ENCODE data around the gene CSH2. TPM values are rescaled to one million over a fixed set of nuclear protein-coding genes. Genes with fewer than 3 reads are reported as not detected.
"Not testable (repeated sequence)": the region's sequence is repeated elsewhere in the genome, so short reads cannot be mapped to it uniquely, and the experiment has no call there.

The CSH2 gene
- total and polyA plus RNA-seq, 2 of the 13 experiments (the other 11 are each of a cell fraction or from before 2014, with no cell fraction given): not detected

DNA sequence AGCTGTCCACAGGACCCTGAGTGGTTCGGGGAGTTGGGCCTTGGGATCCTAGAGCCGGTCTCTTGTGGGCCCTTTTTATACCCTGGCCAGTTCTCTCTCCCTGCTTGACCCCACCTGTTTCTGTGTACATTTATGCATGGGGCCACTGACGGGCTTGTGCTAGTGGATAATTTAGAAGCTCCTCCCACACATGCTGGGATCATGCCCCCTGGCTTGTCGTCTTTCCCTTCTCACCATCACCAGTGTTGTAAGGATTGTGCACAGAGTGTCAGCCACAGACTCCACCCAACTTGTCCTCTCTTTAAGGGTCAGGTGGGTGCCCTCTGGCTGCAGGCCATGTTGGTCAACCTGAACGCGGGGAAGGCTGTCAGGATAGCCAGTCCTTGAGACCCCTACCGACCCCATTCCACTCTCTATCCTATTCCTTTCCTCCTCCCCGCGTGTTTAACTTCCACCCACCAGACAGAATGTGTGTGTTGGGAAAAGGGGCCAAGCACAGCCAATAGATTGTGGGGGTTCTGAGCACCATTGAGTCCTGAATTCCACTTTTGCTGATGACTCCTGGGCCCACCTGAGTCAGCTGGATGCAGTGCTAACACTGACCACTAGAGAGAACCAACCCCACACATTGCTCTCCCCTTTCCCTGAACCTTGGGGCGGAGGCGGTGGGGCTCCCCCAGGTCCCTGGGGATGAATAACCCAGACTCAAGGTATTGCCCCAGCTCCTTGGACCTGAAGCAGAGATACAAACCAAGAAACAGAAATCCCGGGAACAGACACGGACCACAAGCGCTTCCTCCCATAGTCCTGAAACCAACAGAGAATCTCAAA, 23.3 kb upstream of the CSH2 start, which contains the start of gene CSH1:
CSH1 (minus strand) TSS at position 51 of the 831 bp plus-strand sequence. CDS start 63 bp downstream, outside the sequence.
- WGBS (ENCODE audit: low lambda C conversion rate): 43% methylated on average over 9 of the region's 14 CpGs
- H3K79me2 ChIP-seq (ENCODE audit: insufficient read depth, low read length); H3K4me2 ChIP-seq (ENCODE audit: low read depth, low read length); H3K27ac ChIP-seq (ENCODE audit: extremely low read length, insufficient read depth, low read length); FAIRE-seq; in situ Hi-C loops (cut with HindIII; ENCODE audit: extremely low pct_ligation_motif_present, low pct_unique_long_range_greater_than_20kb); H3K9ac ChIP-seq (ENCODE audit: insufficient read depth, low read depth, low read length); H2AFZ ChIP-seq (ENCODE audit: low read length); H3K4me1 ChIP-seq (ENCODE audit: insufficient read depth, low read length); DNase-seq (ENCODE audit: low spot score); H3K27me3 ChIP-seq (ENCODE audit: control insufficient read depth in 1 of 2, insufficient read depth in 2 of 2, low read length in 2 of 2); H3K4me3 ChIP-seq (replicated peaks in 1 of 3; ENCODE audit: insufficient read depth in 1 of 3, low read depth in 2 of 3, low read length in 3 of 3); BruUV-seq (replicated peaks); POLR2A ChIA-PET; H3K9me3 ChIP-seq (ENCODE audit: low read length); H4K20me1 ChIP-seq (ENCODE audit: insufficient read depth, low read length); CTCF ChIA-PET (ENCODE audit: low intra/inter-chr PET ratio, low total read pairs); H3K36me3 ChIP-seq (replicated peaks in 1 of 2; ENCODE audit: control insufficient read depth in 1 of 2, insufficient read depth in 2 of 2, low read length in 2 of 2); intact Hi-C loops (cut with micrococcal nuclease; ENCODE audit: unreplicated experiment): not testable (repeated sequence)
- ATAC-seq: peak; percentile 76

- H4K20me1 ChIP-seq (ENCODE audit: insufficient read depth, low read length); DNase-seq (ENCODE audit: low spot score); H3K4me2 ChIP-seq (ENCODE audit: low read depth, low read length); BruUV-seq (replicated peaks); H2AFZ ChIP-seq (ENCODE audit: low read length); H3K4me1 ChIP-seq (ENCODE audit: insufficient read depth, low read length); H3K27me3 ChIP-seq (ENCODE audit: control insufficient read depth in 1 of 2, insufficient read depth in 2 of 2, low read length in 2 of 2); POLR2A ChIA-PET; intact Hi-C loops (cut with micrococcal nuclease; ENCODE audit: unreplicated experiment); H3K79me2 ChIP-seq (ENCODE audit: insufficient read depth, low read length); in situ Hi-C loops (cut with HindIII; ENCODE audit: extremely low pct_ligation_motif_present, low pct_unique_long_range_greater_than_20kb); ATAC-seq; H3K4me3 ChIP-seq (replicated peaks in 1 of 3; ENCODE audit: insufficient read depth in 1 of 3, low read depth in 2 of 3, low read length in 3 of 3); H3K36me3 ChIP-seq (replicated peaks in 1 of 2; ENCODE audit: control insufficient read depth in 1 of 2, insufficient read depth in 2 of 2, low read length in 2 of 2); H3K9me3 ChIP-seq (ENCODE audit: low read length); H3K9ac ChIP-seq (ENCODE audit: insufficient read depth, low read depth, low read length); CTCF ChIA-PET (ENCODE audit: low intra/inter-chr PET ratio, low total read pairs); FAIRE-seq; H3K27ac ChIP-seq (ENCODE audit: extremely low read length, insufficient read depth, low read length): not testable (repeated sequence)
- 56% methylated on average over 3 of the region's 10 CpGs for WGBS (ENCODE audit: low lambda C conversion rate)
Measured at GRCh38 chr17:63894821-63895220, 21.3 kb upstream of the CSH2 start.

DNA sequence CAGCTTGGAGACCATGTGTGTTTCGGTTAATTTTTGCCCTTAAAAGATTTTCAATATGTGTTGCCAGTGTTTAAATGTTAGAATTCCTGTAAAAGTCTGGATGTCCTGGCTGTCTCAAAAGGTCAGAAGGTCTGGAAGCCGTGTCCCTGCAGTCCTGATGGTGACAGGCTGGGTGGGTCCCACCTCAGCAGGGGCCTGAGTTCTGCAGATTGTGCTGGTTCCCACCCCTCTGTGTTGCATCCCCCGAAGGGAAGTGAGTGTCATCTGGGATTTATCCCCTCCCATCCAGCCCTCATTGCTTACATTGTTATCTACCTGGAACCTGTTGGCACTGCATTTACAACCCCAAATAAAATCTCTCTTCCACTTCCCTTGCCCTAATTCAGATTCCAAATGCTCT, 20.5 kb upstream of the CSH2 start:
- H2AFZ ChIP-seq (ENCODE audit: low read length); in situ Hi-C loops (cut with HindIII; ENCODE audit: extremely low pct_ligation_motif_present, low pct_unique_long_range_greater_than_20kb); H3K9ac ChIP-seq (ENCODE audit: insufficient read depth, low read depth, low read length); CTCF ChIA-PET (ENCODE audit: low intra/inter-chr PET ratio, low total read pairs); H3K27ac ChIP-seq (ENCODE audit: extremely low read length, insufficient read depth, low read length); H3K9me3 ChIP-seq (ENCODE audit: low read length); FAIRE-seq; H3K36me3 ChIP-seq (replicated peaks in 1 of 2; ENCODE audit: control insufficient read depth in 1 of 2, insufficient read depth in 2 of 2, low read length in 2 of 2); H4K20me1 ChIP-seq (ENCODE audit: insufficient read depth, low read length); H3K4me3 ChIP-seq (replicated peaks in 1 of 3; ENCODE audit: insufficient read depth in 1 of 3, low read depth in 2 of 3, low read length in 3 of 3); H3K79me2 ChIP-seq (ENCODE audit: insufficient read depth, low read length); POLR2A ChIA-PET; BruUV-seq (replicated peaks); ATAC-seq; H3K4me2 ChIP-seq (ENCODE audit: low read depth, low read length); H3K4me1 ChIP-seq (ENCODE audit: insufficient read depth, low read length); intact Hi-C loops (cut with micrococcal nuclease; ENCODE audit: unreplicated experiment); H3K27me3 ChIP-seq (ENCODE audit: control insufficient read depth in 1 of 2, insufficient read depth in 2 of 2, low read length in 2 of 2); DNase-seq (ENCODE audit: low spot score): not testable (repeated sequence)
- WGBS (ENCODE audit: low lambda C conversion rate): 1% methylated on average over 3 of the region's 3 CpGs
